Measurements from ENCODE around the gene CTPS2.

The CTPS2 gene

GRCh38 chrX:16544969-16545368 is 167.5 kb downstream of the CTPS2 start:
- DNase-seq: no peak

Measured in NCI-H748 treated with DMSO at 0.1 percent for 48 hours (cell line).